MCF 10A (cell line): ENCODE results near the gene DNAJA3. TPM values are rescaled to one million over a fixed set of nuclear protein-coding genes. Genes with fewer than 3 reads are reported as not detected.

ENCODE experiments used
- BruUV-seq: library from RNA; stranded (reverse); fragments of 400-500 nt; replicated peaks from 2 replicates; lab custom pipeline; 2021; lab: Mats Ljungman, UMichigan
- CTCF ChIA-PET: fragments of 300-600 bp; sonication (Branson Sonifier 250); formaldehyde crosslinking; extraction: SDS; loops from one replicate; lab custom pipeline; 2021; ENCODE audit warnings: antibody characterized with exemption, inconsistent platforms; lab: Yijun Ruan, JAX
- POLR2A ChIA-PET: fragments of 300-600, 350-650 bp; sonication (Branson Sonifier 250); formaldehyde crosslinking; extraction: SDS; loops from one replicate; lab custom pipeline; 2020; ENCODE audit warnings: antibody characterized with exemption, inconsistent platforms; lab: Yijun Ruan, JAX
- DNase-seq: peaks from one replicate; pipeline ENCODE4 v3.0.0-alpha.2; 2018; ENCODE audit not compliant: unreplicated experiment
- H3K27ac Mint-ChIP-seq: one replicate; pipeline ENCODE4 v1.8.0; 2022; ENCODE audit warnings: mild to moderate bottlenecking, low read depth, mixed read lengths; ENCODE audit not compliant: unreplicated experiment
- H3K27me3 Mint-ChIP-seq: one replicate; pipeline ENCODE4 v1.8.0; 2022; ENCODE audit warnings: mixed read lengths; ENCODE audit not compliant: insufficient read depth, unreplicated experiment
- H3K36me3 Mint-ChIP-seq: one replicate; pipeline ENCODE4 v1.8.0; 2022; ENCODE audit warnings: mild to moderate bottlenecking, moderate library complexity, mixed read lengths; ENCODE audit not compliant: insufficient read depth, unreplicated experiment
- H3K4me1 Mint-ChIP-seq: one replicate; pipeline ENCODE4 v1.8.0; 2022; ENCODE audit warnings: mixed read lengths; ENCODE audit not compliant: insufficient read depth, unreplicated experiment
- H3K4me3 Mint-ChIP-seq: one replicate; pipeline ENCODE4 v1.8.0; 2022; ENCODE audit warnings: mild to moderate bottlenecking, moderate library complexity, mixed read lengths; ENCODE audit not compliant: unreplicated experiment
- H3K9me3 Mint-ChIP-seq: one replicate; pipeline ENCODE4 v1.8.0; 2022; ENCODE audit warnings: mixed read lengths; ENCODE audit not compliant: unreplicated experiment
- CTCF ChIP-seq: fragments of 200-600 bp; IDR thresholded peaks from one replicate; pipeline ENCODE4 v1.8.0; 2022; ENCODE audit warnings: antibody characterized with exemption, mild to moderate bottlenecking; ENCODE audit not compliant: unreplicated experiment
- intact Hi-C: fragments of 100-400 bp; cut with micrococcal nuclease; formaldehyde crosslinking; loops from 2 replicates; pipeline ENCODE4 v1.14.1; 2022
- total RNA-seq: library from RNA; stranded (reverse); gene quantifications from 2 replicates; pipeline ENCODE4 v1.2.3, GENCODE V29; 2022

The DNAJA3 gene
- total RNA-seq, 1 experiment from 2014 or later: 101 TPM

- ChIA-PET CTCF (no interaction called here), POLR2A (interaction anchor here (1.2 to 7.4 kb wide), 2 partner anchors 12 kb away, joined by 6 to 42 read pairs; partner anchors contain the start of gene HMOX2)
- no peak for DNase-seq
These were observed 63.4 kb downstream of the DNAJA3 start for GRCh38 chr16:4489030-4489429.

GRCh38 chr16:4491898-4492297 lies 66.2 kb downstream of the DNAJA3 start:
- POLR2A ChIA-PET: interaction anchor here (7.4 kb wide), 1 partner anchor 15 kb away, joined by 42 read pairs; the partner anchor contains the start of gene HMOX2
- H3K27me3 Mint-ChIP-seq: no peaks in the 10 kb centered on the region

More at GRCh38 chr16:4489030-4489429, 63.4 kb downstream of the DNAJA3 start:
- Mint-ChIP-seq H3K36me3 (peaks cover 37% of the 10 kb centered on the region), H3K27me3 (no peaks in the 10 kb centered on the region), H3K9me3 (no peaks in the 10 kb centered on the region), H3K4me3 (no peak overlapping the region), H3K27ac (peak overlapping the region; percentile 35), H3K4me1 (peaks cover 10% of the 10 kb centered on the region)
- TF ChIP-seq CTCF: no peak
- intact Hi-C loops: no loop called here
- no TSS peak for BruUV-seq

GRCh38 chr16:4494746-4495490 lies 69.2 kb downstream of the DNAJA3 start:
- CTCF ChIA-PET: interaction anchor here (0.6 to 1.0 kb wide), 5 partner anchors 10 to 137 kb away, joined by 3 to 4 read pairs (median 3); no protein-coding TSS in a partner anchor
- POLR2A ChIA-PET: interaction anchor here (0.6 to 7.4 kb wide), 7 partner anchors 18 to 239 kb away, joined by 3 to 42 read pairs (median 3); partner anchors contain the start of genes ANKS3, DNAAF8, HMOX2 and NMRAL1
- Mint-ChIP-seq H3K9me3 (no peaks in the 10 kb centered on the region), H3K27me3 (no peaks in the 10 kb centered on the region), H3K27ac (peak overlapping the region; percentile 81), H3K4me3 (no peak overlapping the region), H3K4me1 (peaks cover 46% of the 10 kb centered on the region), H3K36me3 (peaks cover 11% of the 10 kb centered on the region)
- no peak for TF ChIP-seq CTCF
- peak; percentile 55 for DNase-seq
- BruUV-seq: no TSS peak
- intact Hi-C loops: no loop called here

More at GRCh38 chr16:4491898-4492297, 66.2 kb downstream of the DNAJA3 start:
- no peak overlapping the region for H3K27ac Mint-ChIP-seq
- H3K9me3 Mint-ChIP-seq: no peaks in the 10 kb centered on the region
- H3K36me3 Mint-ChIP-seq: peaks cover 17% of the 10 kb centered on the region
- intact Hi-C loops: no loop called here
- TF ChIP-seq CTCF: no peak
- BruUV-seq: no TSS peak
- H3K4me1 Mint-ChIP-seq: peaks cover 35% of the 10 kb centered on the region
- CTCF ChIA-PET: interaction anchor here (0.6 to 1.7 kb wide), 3 partner anchors 14 to 42 kb away, joined by 5 to 7 read pairs (median 5); no protein-coding TSS in a partner anchor
- no peak overlapping the region for H3K4me3 Mint-ChIP-seq
- DNase-seq: no peak

GRCh38 chr16:4495766-4496165 lies 70.1 kb downstream of the DNAJA3 start:
- Mint-ChIP-seq H3K36me3 (peaks cover 11% of the 10 kb centered on the region), H3K4me1 (peaks cover 54% of the 10 kb centered on the region), H3K27me3 (no peaks in the 10 kb centered on the region), H3K27ac (peak overlapping the region; percentile 81), H3K9me3 (no peaks in the 10 kb centered on the region), H3K4me3 (no peak overlapping the region)
- no peak for TF ChIP-seq CTCF
- no TSS peak for BruUV-seq
- CTCF ChIA-PET: interaction anchor here (1.4 to 1.5 kb wide), 2 partner anchors 11 to 13 kb away, joined by 4 to 16 read pairs; no protein-coding TSS in a partner anchor
- POLR2A ChIA-PET: interaction anchor here (0.9 to 7.4 kb wide), 5 partner anchors 9 to 53 kb away, joined by 3 to 42 read pairs (median 4); partner anchors contain the start of genes HMOX2 and NMRAL1
- DNase-seq: peak; percentile 79
- intact Hi-C loops: no loop called here
